Sigmoid colon (tissue), 7 donors: Measurements from ENCODE around the gene RIMBP2. TPM values are rescaled to one million over a fixed set of nuclear protein-coding genes. Genes with fewer than 3 reads are reported as not detected.

ENCODE experiments used
- DNase-seq: peaks from one replicate; pipeline ENCODE4 v3.0.0-alpha.2; 2019
- H3K27ac ChIP-seq, 4 donors: fragments of 200-600 bp; sonication (generic); one replicate each; pipeline ENCODE4 v1.5.1; 2016 to 2019; ENCODE audit warnings: mild to moderate bottlenecking in 1 of 4
- H3K27me3 ChIP-seq, 3 donors: fragments of 200-600 bp; sonication (generic); one replicate each; pipeline ENCODE4 v1.5.1; 2019; ENCODE audit warnings: mild to moderate bottlenecking in 1 of 3
- H3K36me3 ChIP-seq, 4 donors: fragments of 200-600 bp; sonication (generic); one replicate each; pipeline ENCODE4 v1.5.1; 2016 to 2019
- H3K4me1 ChIP-seq, 4 donors: fragments of 200-600 bp; sonication (generic); one replicate each; pipeline ENCODE4 v1.5.1; 2017 to 2019
- H3K4me3 ChIP-seq, 4 donors: fragments of 200-600 bp; sonication (generic); one replicate each; pipeline ENCODE4 v1.5.1; 2017 to 2019; ENCODE audit warnings: mild to moderate bottlenecking in 2 of 4, moderate library complexity in 1 of 4
- H3K9me3 ChIP-seq, 4 donors: fragments of 200-600 bp in 3 of 4; sonication (generic) in 3 of 4; one replicate each; pipeline versions ENCODE4 v1.5.1 to v1.6.1; 2013 to 2019
- EP300 ChIP-seq, 4 donors: sonication (generic); formaldehyde crosslinking; IDR thresholded peaks; one replicate each; pipeline ENCODE4 v1.6.1; 2017; ENCODE audit warnings: antibody characterized with exemption in 4 of 4
- POLR2A ChIP-seq, 2 donors: fragments of 450-650 bp; IDR thresholded peaks; one replicate each; pipeline ENCODE4 v1.6.1; 2016; ENCODE audit warnings: antibody characterized with exemption in 2 of 2, mild to moderate bottlenecking in 2 of 2, moderate library complexity in 2 of 2
- POLR2AphosphoS5 ChIP-seq, 4 donors: sonication (generic); formaldehyde crosslinking; IDR thresholded peaks; one replicate each; pipeline ENCODE4 v1.6.1; 2017; ENCODE audit warnings: antibody characterized with exemption in 4 of 4
- WGBS, 2 donors: extraction: QIAGEN DNeasy Blood & Tissue Kit; methylation state at CpG; one replicate each; pipeline ENCODE4 v1.1.7; 2013; 5-methylcytosine and 5-hydroxymethylcytosine counted together
- intact Hi-C: fragments of 100-400 bp; cut with DNase I; formaldehyde crosslinking; loops from one replicate; pipeline ENCODE4 v1.15.1; 2023
- polyA plus RNA-seq, 3 donors: library from polyadenylated mRNA; stranded (reverse); fragments of 200-250 nt; gene quantifications; one replicate each; pipeline ENCODE4 v1.2.3, GENCODE V29; 2013
- total RNA-seq, 4 donors: library from RNA; depleted of rRNA; stranded (reverse); fragments of >200 nt; gene quantifications; one replicate each; pipeline ENCODE4 v1.1.0, GENCODE V29; 2016
- TF ChIP-seq, protein P1 (sequence below), 4 experiments: fragments of 450-650 bp in 3 of 4; fragments of 200-600 bp in 1 of 4; IDR thresholded peaks; one replicate each; pipeline ENCODE4 v1.5.1; 2016 to 2019; ENCODE audit warnings: antibody characterized with exemption in 4 of 4, mild to moderate bottlenecking in 3 of 4, moderate library complexity in 2 of 4
- donor health status: healthy with polysubstance abuse.
- donor health status: Bipolar disorder and iron deficiency.
- donor health status: healthy.

The RIMBP2 gene
- total and polyA plus RNA-seq, 7 donors = under 0.01 to 5.5 (median 1.4) TPM

DNA sequence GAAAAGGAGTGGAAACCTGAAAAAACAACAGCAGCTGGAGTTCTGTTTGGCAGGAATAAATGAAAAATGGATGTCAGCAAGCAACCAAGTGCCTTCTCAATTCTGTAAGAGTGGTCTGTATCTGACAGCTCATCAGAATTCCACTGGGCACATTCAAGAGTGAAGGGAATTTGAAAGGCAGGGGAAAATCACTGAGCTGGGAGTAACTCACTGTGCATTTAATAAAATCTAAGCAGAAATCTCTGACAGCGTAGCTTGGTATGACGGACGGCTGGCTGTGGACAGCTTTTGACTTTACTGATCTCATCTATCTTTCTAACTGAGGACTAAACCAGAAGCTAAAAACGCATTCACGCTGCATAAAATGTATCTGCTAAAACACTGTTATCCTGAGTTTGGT is 153.4 kb downstream of the RIMBP2 start:
- Histone ChIP-seq H3K27ac (no peak overlapping the region), H3K4me3 (no peak overlapping the region), H3K9me3 (peaks cover 0 to 4% (median 3%) of the 10 kb centered on the region in 4 donors), H3K27me3 (no peaks in the 10 kb centered on the region), H3K4me1 (no peaks in the 10 kb centered on the region), H3K36me3 (no peaks in the 10 kb centered on the region)
- intact Hi-C loops = no loop called here
- no peak for DNase-seq
- TF ChIP-seq POLR2A (IDR thresholded peaks at IDR 0.05) = no peak
- no peak for TF ChIP-seq EP300 (IDR thresholded peaks at IDR 0.05)
- no peak for TF ChIP-seq POLR2AphosphoS5 (IDR thresholded peaks at IDR 0.05)
- TF ChIP-seq, protein P1, sequence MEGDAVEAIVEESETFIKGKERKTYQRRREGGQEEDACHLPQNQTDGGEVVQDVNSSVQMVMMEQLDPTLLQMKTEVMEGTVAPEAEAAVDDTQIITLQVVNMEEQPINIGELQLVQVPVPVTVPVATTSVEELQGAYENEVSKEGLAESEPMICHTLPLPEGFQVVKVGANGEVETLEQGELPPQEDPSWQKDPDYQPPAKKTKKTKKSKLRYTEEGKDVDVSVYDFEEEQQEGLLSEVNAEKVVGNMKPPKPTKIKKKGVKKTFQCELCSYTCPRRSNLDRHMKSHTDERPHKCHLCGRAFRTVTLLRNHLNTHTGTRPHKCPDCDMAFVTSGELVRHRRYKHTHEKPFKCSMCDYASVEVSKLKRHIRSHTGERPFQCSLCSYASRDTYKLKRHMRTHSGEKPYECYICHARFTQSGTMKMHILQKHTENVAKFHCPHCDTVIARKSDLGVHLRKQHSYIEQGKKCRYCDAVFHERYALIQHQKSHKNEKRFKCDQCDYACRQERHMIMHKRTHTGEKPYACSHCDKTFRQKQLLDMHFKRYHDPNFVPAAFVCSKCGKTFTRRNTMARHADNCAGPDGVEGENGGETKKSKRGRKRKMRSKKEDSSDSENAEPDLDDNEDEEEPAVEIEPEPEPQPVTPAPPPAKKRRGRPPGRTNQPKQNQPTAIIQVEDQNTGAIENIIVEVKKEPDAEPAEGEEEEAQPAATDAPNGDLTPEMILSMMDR (IDR thresholded peaks at IDR 0.05) = no peak
- 76 to 77% methylated on average over 5 of the region's 5 CpGs for WGBS, 2 donors

DNA sequence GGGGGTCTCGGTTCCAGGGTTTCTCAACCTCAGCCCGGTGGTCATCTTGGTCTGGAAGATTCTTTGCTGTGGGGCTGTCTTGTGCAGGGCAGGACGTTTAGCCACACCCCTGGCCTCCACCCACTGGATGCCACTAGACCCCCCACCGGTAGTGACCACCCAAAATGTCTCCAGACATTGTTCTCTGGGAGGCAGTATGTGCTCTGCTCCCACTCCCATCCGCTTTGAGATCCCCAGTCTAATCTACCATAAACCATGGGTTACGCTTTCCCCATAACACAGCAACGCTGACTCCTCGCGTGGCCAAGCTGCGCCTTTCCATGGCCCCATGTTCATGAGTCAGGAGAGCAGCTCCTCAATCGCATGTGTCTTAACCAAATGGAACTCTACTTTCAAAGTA is 155.8 kb downstream of the RIMBP2 start:
- intact Hi-C loops = no loop called here
- Histone ChIP-seq H3K27ac (no peak overlapping the region), H3K36me3 (no peaks in the 10 kb centered on the region), H3K27me3 (peaks cover 0 to 4% (median 0%) of the 10 kb centered on the region in 3 donors), H3K4me1 (no peaks in the 10 kb centered on the region), H3K4me3 (no peak overlapping the region), H3K9me3 (peaks cover 0 to 3% (median 0%) of the 10 kb centered on the region in 4 donors)
- TF ChIP-seq, protein P1 (IDR thresholded peaks at IDR 0.05) = no peak
- TF ChIP-seq EP300 (IDR thresholded peaks at IDR 0.05) = no peak
- TF ChIP-seq POLR2AphosphoS5 (IDR thresholded peaks at IDR 0.05) = no peak
- no peak for TF ChIP-seq POLR2A (IDR thresholded peaks at IDR 0.05)
- 74 to 83% methylated on average over 11 of the region's 11 CpGs for WGBS, 2 donors
- no peak for DNase-seq

GRCh38 chr12:130559806-130560205 is 156.3 kb downstream of the RIMBP2 start:
- H3K4me3 ChIP-seq = no peak overlapping the region
- TF ChIP-seq, protein P1 (IDR thresholded peaks at IDR 0.05) = no peak
- peaks cover 0 to 3% (median 0%) of the 10 kb centered on the region in 4 donors for H3K9me3 ChIP-seq
- WGBS, 2 donors = 17 to 72% methylated on average over 7 of the region's 7 CpGs
- H3K36me3 ChIP-seq = no peaks in the 10 kb centered on the region
- peaks cover 0 to 4% (median 0%) of the 10 kb centered on the region in 3 donors for H3K27me3 ChIP-seq
- intact Hi-C loops = no loop called here
- no peak overlapping the region for H3K27ac ChIP-seq
- no peaks in the 10 kb centered on the region for H3K4me1 ChIP-seq
- DNase-seq = no peak

DNA sequence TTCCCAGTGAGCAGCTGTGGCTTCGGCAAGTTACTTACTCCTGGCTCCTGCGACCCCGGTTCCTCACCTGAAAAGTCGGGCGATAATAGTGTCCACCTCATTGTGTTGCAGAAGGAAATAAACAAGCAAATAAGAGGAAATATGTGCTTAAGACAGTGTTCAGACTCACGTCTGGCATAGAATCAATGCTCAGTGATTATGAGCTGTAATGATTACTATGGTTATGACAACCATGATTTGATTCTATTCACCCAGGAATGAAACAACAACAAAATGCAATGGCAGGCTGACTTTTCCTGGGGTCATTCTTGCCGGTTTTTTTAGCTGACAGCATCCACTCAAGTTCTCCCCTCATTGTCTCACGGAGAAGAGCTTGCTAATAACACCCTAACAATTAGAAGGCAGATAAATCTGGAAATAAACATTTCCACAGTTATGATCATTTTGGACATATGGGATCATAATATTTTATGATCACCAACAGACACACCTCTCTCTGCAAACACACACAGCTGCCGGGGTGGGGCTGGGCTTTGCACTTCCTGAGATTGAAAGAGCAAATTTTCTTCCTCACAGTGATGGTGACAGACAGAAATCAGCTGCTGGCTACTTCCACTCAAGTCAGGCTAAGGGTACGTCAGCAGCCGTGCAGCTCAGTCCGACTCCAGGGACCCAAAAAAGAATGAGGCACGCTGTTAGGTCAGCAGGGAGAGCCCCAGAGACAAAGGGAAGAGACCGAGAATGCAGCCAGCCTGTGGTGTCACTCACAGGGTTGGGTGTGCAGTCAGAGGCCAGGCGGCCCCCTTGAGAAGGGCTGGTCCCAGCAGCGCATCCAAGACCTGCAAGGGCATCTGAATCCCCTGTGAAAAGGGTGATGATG is 158.0 kb downstream of the RIMBP2 start:
- intact Hi-C loops = no loop called here
- WGBS, 2 donors = 13 to 51% methylated on average over 16 of the region's 16 CpGs

More for the DNA sequence above, 158.0 kb downstream of the RIMBP2 start:
- Histone ChIP-seq H3K4me1 (no peaks in the 10 kb centered on the region), H3K4me3 (no peak overlapping the region), H3K27ac (no peak overlapping the region), H3K27me3 (peaks cover 0 to 4% (median 0%) of the 10 kb centered on the region in 3 donors), H3K36me3 (no peaks in the 10 kb centered on the region), H3K9me3 (no peaks in the 10 kb centered on the region)
- TF ChIP-seq, protein P1 (IDR thresholded peaks at IDR 0.05) = no peak
- no peak for TF ChIP-seq POLR2A (IDR thresholded peaks at IDR 0.05)
- no peak for TF ChIP-seq POLR2AphosphoS5 (IDR thresholded peaks at IDR 0.05)
- TF ChIP-seq EP300 (IDR thresholded peaks at IDR 0.05) = no peak
- DNase-seq = no peak
